NK-92 treated with Interleukin-12 subunit alpha and Interleukin-12 subunit beta, amount 100 ng/mL, for 24 hours (cell line): ENCODE measurements around the gene ZNF800.

Experiments
- DNase-seq: peaks from one replicate; lab custom pipeline; 2025; lab: John Stamatoyannopoulos, UW

Gene ZNF800

GRCh38 chr7:127390817-127391590 is 1.5 kb downstream of the ZNF800 start:
- no peak for DNase-seq

- no peak for DNase-seq
Measured at GRCh38 chr7:127390186-127390816, 2.2 kb downstream of the ZNF800 start.

GRCh38 chr7:127389321-127389720 is 3.2 kb downstream of the ZNF800 start:
- DNase-seq: no peak

GRCh38 chr7:127387974-127388373 is 4.5 kb downstream of the ZNF800 start:
- no peak for DNase-seq

GRCh38 chr7:127383123-127383835 is 9.2 kb downstream of the ZNF800 start:
- DNase-seq: no peak

GRCh38 chr7:127382301-127383085 is 10.0 kb downstream of the ZNF800 start:
- DNase-seq: no peak

GRCh38 chr7:127380479-127380878 is 12.0 kb downstream of the ZNF800 start:
- no peak for DNase-seq

- no peak for DNase-seq
Measured at GRCh38 chr7:127379642-127380041, 12.9 kb downstream of the ZNF800 start.

- DNase-seq: no peak
Measured at GRCh38 chr7:127378537-127378936, 14.0 kb downstream of the ZNF800 start.

- DNase-seq: no peak
Measured at GRCh38 chr7:127377425-127377824, 15.1 kb downstream of the ZNF800 start.

- no peak for DNase-seq
Measured at GRCh38 chr7:127375631-127376030, 16.9 kb downstream of the ZNF800 start.

- DNase-seq: no peak
Measured at GRCh38 chr7:127367679-127368078, 24.8 kb downstream of the ZNF800 start.

- DNase-seq: no peak
Measured at GRCh38 chr7:127366680-127367079, 25.8 kb downstream of the ZNF800 start.

- no peak for DNase-seq
Measured at GRCh38 chr7:127365957-127366315, 26.6 kb downstream of the ZNF800 start.

- DNase-seq: no peak
Measured at GRCh38 chr7:127365164-127365956, 27.1 kb downstream of the ZNF800 start.

- DNase-seq: no peak
Measured at GRCh38 chr7:127362364-127363027, 30.0 kb downstream of the ZNF800 start.

GRCh38 chr7:127361736-127362135 is 30.8 kb downstream of the ZNF800 start:
- no peak for DNase-seq

- no peak for DNase-seq
Measured at GRCh38 chr7:127359011-127359410, 33.5 kb downstream of the ZNF800 start.

- no peak for DNase-seq
Measured at GRCh38 chr7:127353897-127354296, 38.6 kb downstream of the ZNF800 start.

- DNase-seq: no peak
Measured at GRCh38 chr7:127350586-127350985, 41.9 kb downstream of the ZNF800 start.

GRCh38 chr7:127349881-127350280 is 42.6 kb downstream of the ZNF800 start:
- DNase-seq: no peak
